HCT116 (cell line): Measurements from ENCODE around the gene CTDNEP1. TPM values are rescaled to one million over a fixed set of nuclear protein-coding genes. Genes with fewer than 3 reads are reported as not detected.
A peak's percentile ranks its signal among the peaks of the same experiment; 100 is the strongest.

ENCODE experiments used
- ATAC-seq: fragments of 200-7000 bp; cut with Tn5 transposase; 2 replicates; pipeline ENCODE4 v1.9.1; 2020; ENCODE audit warnings: mild to moderate bottlenecking, moderate library complexity
- BruUV-seq: library from RNA; stranded (reverse); fragments of 400-500 nt; replicated peaks from 2 replicates; lab custom pipeline; 2021; lab: Mats Ljungman, UMichigan
- CTCF ChIA-PET: fragments of 300-600 bp; sonication (Branson Sonifier 250); formaldehyde crosslinking; loops from one replicate; lab custom pipeline; 2021; ENCODE audit warnings: antibody characterized with exemption; lab: Charles Lee
- POLR2A ChIA-PET: fragments of 300-600, 350-600 bp; sonication (Branson Sonifier 250); formaldehyde crosslinking; loops from one replicate; lab custom pipeline; 2021; ENCODE audit warnings: antibody characterized with exemption; lab: Charles Lee
- RAD21 ChIA-PET, 2 experiments: fragments of 300-600 bp; sonication (Branson Sonifier 250); formaldehyde crosslinking; loops; one replicate each; lab custom pipeline; 2023; ENCODE audit warnings: low total read pairs in 2 of 2; ENCODE audit not compliant: uncharacterized antibody in 2 of 2, unreplicated experiment in 2 of 2, low non-redundant PET in 1 of 2; lab: Charles Lee
- DNase-seq: peaks from one replicate; pipeline ENCODE4 v3.0.0-alpha.2; 2010; ENCODE audit warnings: low read depth, low spot score
- H2AFZ ChIP-seq: fragments of 200-600 bp; shearing (Covaris generic), sonication (generic); 2 replicates; pipeline ENCODE4 v1.6.1; 2017; ENCODE audit warnings: low read depth, mixed run types, mixed read lengths, antibody characterized with exemption, low read length; ENCODE audit not compliant: poor library complexity, severe bottlenecking
- H3K27ac ChIP-seq: 2 replicates; pipeline ENCODE4 v1.5.1; 2012; ENCODE audit warnings: low read depth, low read length
- H3K27me3 ChIP-seq: fragments of 200-600 bp; sonication (generic); 2 replicates; pipeline ENCODE4 v1.6.1; 2016; ENCODE audit warnings: mixed run types, low read length, mixed read lengths; ENCODE audit not compliant: insufficient read depth
- H3K36me3 ChIP-seq, 2 experiments: fragments of 200-500 bp in 1 of 2; fragments of 200-600 bp in 1 of 2; sonication (Bioruptor generic) in 1 of 2; sonication (generic) in 1 of 2; 2 replicates each; pipeline versions ENCODE4 v1.5.1 to v1.6.1; 2014 to 2016; ENCODE audit warnings: low read length in 2 of 2, inconsistent platforms in 1 of 2, mixed read lengths in 1 of 2, mixed run types in 1 of 2; ENCODE audit not compliant: insufficient read depth in 2 of 2, control insufficient read depth in 1 of 2
- H3K4me1 ChIP-seq, 2 experiments: fragments of 200-600 bp in 1 of 2; sonication (generic) in 1 of 2; 2 replicates each; pipeline versions ENCODE4 v1.5.1 to v1.6.1; 2012 to 2017; ENCODE audit warnings: low read length in 2 of 2, inconsistent platforms in 1 of 2, mild to moderate bottlenecking in 1 of 2, mixed read lengths in 1 of 2, mixed run types in 1 of 2, moderate library complexity in 1 of 2; ENCODE audit not compliant: insufficient read depth in 2 of 2, control insufficient read depth in 1 of 2
- H3K4me2 ChIP-seq: fragments of 200-600 bp; sonication (generic); 2 replicates; pipeline ENCODE4 v1.6.1; 2017; ENCODE audit warnings: mixed run types, low read length, mixed read lengths
- H3K4me3 ChIP-seq, 2 experiments: fragments of 200-600 bp in 1 of 2; sonication (generic) in 1 of 2; replicated peaks in 1 of 2; 2 replicates each; pipeline ENCODE4 v1.5.1; 2011 to 2016; ENCODE audit warnings: low read length in 2 of 2, control low read depth in 1 of 2, low read depth in 1 of 2, mild to moderate bottlenecking in 1 of 2, mixed read lengths in 1 of 2, mixed run types in 1 of 2
- H3K79me2 ChIP-seq: fragments of 200-600 bp; sonication (generic); 2 replicates; pipeline ENCODE4 v1.6.1; 2017; ENCODE audit warnings: mild to moderate bottlenecking, mixed run types, low read length, moderate library complexity, mixed read lengths; ENCODE audit not compliant: insufficient read depth
- H3K9ac ChIP-seq: fragments of 200-600 bp; sonication (generic); 2 replicates; pipeline ENCODE4 v1.6.1; 2016; ENCODE audit warnings: low read length, mixed read lengths
- H3K9me2 ChIP-seq: fragments of 200-600 bp; sonication (generic), shearing (Covaris generic); 2 replicates; pipeline ENCODE4 v1.6.1; 2017; ENCODE audit warnings: mixed run types, mild to moderate bottlenecking, moderate library complexity; ENCODE audit not compliant: insufficient read depth
- H3K9me3 ChIP-seq, 2 experiments: fragments of 200-500 bp in 1 of 2; fragments of 200-600 bp in 1 of 2; sonication (Bioruptor generic) in 1 of 2; sonication (generic) in 1 of 2; 2 replicates each; pipeline ENCODE4 v1.6.1; 2014 to 2017; ENCODE audit warnings: low read length in 2 of 2, mixed read lengths in 2 of 2, inconsistent platforms in 1 of 2, low read depth in 1 of 2, mild to moderate bottlenecking in 1 of 2, mixed run types in 1 of 2, moderate library complexity in 1 of 2; ENCODE audit not compliant: control insufficient read depth in 1 of 2, insufficient read depth in 1 of 2
- H4K20me1 ChIP-seq: fragments of 200-600 bp; sonication (generic), shearing (Covaris generic); 2 replicates; pipeline ENCODE4 v1.6.1; 2017; ENCODE audit warnings: mixed run types, mild to moderate bottlenecking, moderate library complexity; ENCODE audit not compliant: insufficient read depth
- CEBPB ChIP-seq: IDR thresholded peaks from 2 replicates; pipeline ENCODE4 v1.6.1; 2012; ENCODE audit warnings: low read depth
- ELF1 ChIP-seq: IDR thresholded peaks from 2 replicates; pipeline ENCODE4 v1.6.1; 2012; ENCODE audit warnings: low read depth, borderline replicate concordance
- EZH2phosphoT487 ChIP-seq: fragments of 200-600 bp; IDR thresholded peaks from 2 replicates; pipeline ENCODE4 v1.6.1; 2018; ENCODE audit warnings: antibody characterized with exemption, borderline replicate concordance
- FOSL1 ChIP-seq: IDR thresholded peaks from 2 replicates; pipeline ENCODE4 v1.6.1; 2012; ENCODE audit warnings: low read depth
- POLR2A ChIP-seq: IDR thresholded peaks from 2 replicates; pipeline ENCODE4 v1.7.0; 2011; ENCODE audit warnings: borderline replicate concordance; ENCODE audit not compliant: insufficient read depth, insufficient read length; ENCODE audit errors: extremely low read depth
- POLR2AphosphoS5 ChIP-seq: IDR thresholded peaks from 2 replicates; pipeline ENCODE4 v1.6.1; 2011; ENCODE audit warnings: mild to moderate bottlenecking, low read depth, low read length, moderate library complexity
- SIN3A ChIP-seq: IDR thresholded peaks from 2 replicates; pipeline ENCODE4 v1.6.1; 2012; ENCODE audit warnings: low read depth
- SP1 ChIP-seq: IDR thresholded peaks from 2 replicates; pipeline ENCODE4 v1.6.1; 2012; ENCODE audit warnings: low read depth
- SRF ChIP-seq: IDR thresholded peaks from 2 replicates; pipeline ENCODE4 v1.6.1; 2012; ENCODE audit warnings: low read depth
- TCF7L2 ChIP-seq: IDR thresholded peaks from 2 replicates; pipeline ENCODE4 v1.7.0; 2011; ENCODE audit warnings: borderline replicate concordance, inconsistent platforms; ENCODE audit not compliant: insufficient read depth, insufficient read length; ENCODE audit errors: extremely low read depth
- YY1 ChIP-seq: IDR thresholded peaks from 2 replicates; pipeline ENCODE4 v1.6.1; 2011; ENCODE audit warnings: low read length, low read depth, moderate library complexity, mild to moderate bottlenecking; ENCODE audit not compliant: insufficient replicate concordance; ENCODE audit errors: extremely low read depth
- intact Hi-C: fragments of 100-400 bp; cut with micrococcal nuclease; formaldehyde crosslinking; loops from 2 replicates; pipeline ENCODE4 v1.10.0; 2022
- total RNA-seq: library from RNA; stranded (reverse); gene quantifications from one replicate; pipeline ENCODE4 v1.2.1, GENCODE V29; 2021; ENCODE audit not compliant: unreplicated experiment
- TF ChIP-seq, protein P1 (sequence below): IDR thresholded peaks from 2 replicates; pipeline ENCODE4 v1.6.1; 2012; ENCODE audit warnings: low read depth
- TF ChIP-seq, protein P2 (sequence below), 3 experiments: fragments of 200-600 bp in 1 of 3; sonication (generic) in 1 of 3; IDR thresholded peaks in 2 of 3; conservative IDR thresholded peaks in 1 of 3; 2 replicates each; pipeline ENCODE4 v1.5.1; 2012 to 2017; ENCODE audit warnings: low read depth in 2 of 3, low read length in 2 of 3, antibody characterized with exemption in 1 of 3, borderline replicate concordance in 1 of 3, control low read depth in 1 of 3, mild to moderate bottlenecking in 1 of 3, mixed read lengths in 1 of 3, mixed run types in 1 of 3, moderate library complexity in 1 of 3; ENCODE audit not compliant: insufficient read depth in 1 of 3
- TF ChIP-seq, protein P3 (sequence below): IDR thresholded peaks from 2 replicates; pipeline ENCODE4 v1.6.1; 2012

Gene CTDNEP1
- total RNA-seq, 1 experiment from 2014 or later, result 143 TPM

DNA sequence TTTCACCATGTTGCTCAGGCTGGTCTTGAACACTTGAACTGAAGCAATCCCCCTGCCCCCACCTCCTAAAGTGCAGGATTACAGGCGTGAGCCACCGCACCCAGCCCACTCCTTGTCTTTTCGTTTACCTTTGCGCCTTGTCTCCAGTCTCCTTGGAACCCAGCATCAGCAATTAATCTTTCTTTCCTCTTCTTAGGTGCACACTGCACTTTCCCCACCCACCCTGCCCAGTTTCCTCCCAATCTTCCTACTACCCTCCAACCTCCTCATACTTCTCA, 12.2 kb upstream of the CTDNEP1 start (continued):
- TF ChIP-seq, protein P1, sequence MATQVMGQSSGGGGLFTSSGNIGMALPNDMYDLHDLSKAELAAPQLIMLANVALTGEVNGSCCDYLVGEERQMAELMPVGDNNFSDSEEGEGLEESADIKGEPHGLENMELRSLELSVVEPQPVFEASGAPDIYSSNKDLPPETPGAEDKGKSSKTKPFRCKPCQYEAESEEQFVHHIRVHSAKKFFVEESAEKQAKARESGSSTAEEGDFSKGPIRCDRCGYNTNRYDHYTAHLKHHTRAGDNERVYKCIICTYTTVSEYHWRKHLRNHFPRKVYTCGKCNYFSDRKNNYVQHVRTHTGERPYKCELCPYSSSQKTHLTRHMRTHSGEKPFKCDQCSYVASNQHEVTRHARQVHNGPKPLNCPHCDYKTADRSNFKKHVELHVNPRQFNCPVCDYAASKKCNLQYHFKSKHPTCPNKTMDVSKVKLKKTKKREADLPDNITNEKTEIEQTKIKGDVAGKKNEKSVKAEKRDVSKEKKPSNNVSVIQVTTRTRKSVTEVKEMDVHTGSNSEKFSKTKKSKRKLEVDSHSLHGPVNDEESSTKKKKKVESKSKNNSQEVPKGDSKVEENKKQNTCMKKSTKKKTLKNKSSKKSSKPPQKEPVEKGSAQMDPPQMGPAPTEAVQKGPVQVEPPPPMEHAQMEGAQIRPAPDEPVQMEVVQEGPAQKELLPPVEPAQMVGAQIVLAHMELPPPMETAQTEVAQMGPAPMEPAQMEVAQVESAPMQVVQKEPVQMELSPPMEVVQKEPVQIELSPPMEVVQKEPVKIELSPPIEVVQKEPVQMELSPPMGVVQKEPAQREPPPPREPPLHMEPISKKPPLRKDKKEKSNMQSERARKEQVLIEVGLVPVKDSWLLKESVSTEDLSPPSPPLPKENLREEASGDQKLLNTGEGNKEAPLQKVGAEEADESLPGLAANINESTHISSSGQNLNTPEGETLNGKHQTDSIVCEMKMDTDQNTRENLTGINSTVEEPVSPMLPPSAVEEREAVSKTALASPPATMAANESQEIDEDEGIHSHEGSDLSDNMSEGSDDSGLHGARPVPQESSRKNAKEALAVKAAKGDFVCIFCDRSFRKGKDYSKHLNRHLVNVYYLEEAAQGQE, result no peak
- TF ChIP-seq SRF, result no peak

DNA sequence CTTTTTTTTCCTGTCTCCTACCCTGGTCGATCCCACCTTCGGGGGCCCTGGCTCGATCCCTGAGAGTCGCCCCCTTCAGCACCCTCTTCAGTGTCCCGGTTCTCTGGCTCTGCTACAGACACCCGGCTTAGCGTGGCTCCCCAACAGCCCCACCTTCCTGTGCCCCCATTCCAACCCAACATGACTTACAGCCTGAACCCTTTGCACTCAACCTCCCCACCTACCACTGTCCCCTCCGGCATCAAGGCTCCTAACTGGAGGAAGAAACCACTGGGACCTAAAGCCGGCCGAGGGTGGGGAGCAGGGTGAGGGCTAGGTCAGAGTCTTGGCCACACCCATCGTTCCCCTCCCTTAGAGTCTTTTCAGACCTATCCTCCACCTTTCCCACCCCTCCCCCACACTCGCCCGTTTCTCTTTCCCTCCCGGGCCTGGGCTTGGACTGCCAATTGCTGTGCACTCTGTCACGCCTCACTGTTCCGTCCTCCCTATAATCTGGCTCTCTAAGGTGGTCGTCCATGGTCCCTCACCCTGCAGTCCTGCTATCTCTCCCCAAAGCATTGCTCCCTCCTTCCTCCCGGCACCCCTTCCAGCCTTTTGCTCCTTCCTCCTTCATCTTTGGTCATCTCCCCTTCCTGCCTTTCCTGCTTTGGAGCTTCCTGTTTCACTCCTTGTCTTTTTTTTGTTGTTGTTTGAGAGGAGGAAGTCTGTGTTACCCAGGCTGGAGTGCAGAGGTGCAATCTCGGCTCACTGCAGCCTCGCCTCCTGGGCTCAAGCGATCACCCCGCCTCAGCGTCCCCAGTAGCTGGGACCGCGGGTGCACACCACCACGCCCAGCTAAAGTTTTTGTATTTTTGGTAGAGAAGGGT, 11.6 kb upstream of the CTDNEP1 start:
- TF ChIP-seq EZH2phosphoT487 (no peak), POLR2AphosphoS5 (peak; percentile 77), ELF1 (no peak), POLR2A (peak; percentile 35), FOSL1 (no peak), YY1 (no peak), SIN3A (peak; percentile 25; the same call in 1 of the 2 replicates), SP1 (peak; percentile 76), CEBPB (no peak), TCF7L2 (no peak)
- TF ChIP-seq, protein P2, sequence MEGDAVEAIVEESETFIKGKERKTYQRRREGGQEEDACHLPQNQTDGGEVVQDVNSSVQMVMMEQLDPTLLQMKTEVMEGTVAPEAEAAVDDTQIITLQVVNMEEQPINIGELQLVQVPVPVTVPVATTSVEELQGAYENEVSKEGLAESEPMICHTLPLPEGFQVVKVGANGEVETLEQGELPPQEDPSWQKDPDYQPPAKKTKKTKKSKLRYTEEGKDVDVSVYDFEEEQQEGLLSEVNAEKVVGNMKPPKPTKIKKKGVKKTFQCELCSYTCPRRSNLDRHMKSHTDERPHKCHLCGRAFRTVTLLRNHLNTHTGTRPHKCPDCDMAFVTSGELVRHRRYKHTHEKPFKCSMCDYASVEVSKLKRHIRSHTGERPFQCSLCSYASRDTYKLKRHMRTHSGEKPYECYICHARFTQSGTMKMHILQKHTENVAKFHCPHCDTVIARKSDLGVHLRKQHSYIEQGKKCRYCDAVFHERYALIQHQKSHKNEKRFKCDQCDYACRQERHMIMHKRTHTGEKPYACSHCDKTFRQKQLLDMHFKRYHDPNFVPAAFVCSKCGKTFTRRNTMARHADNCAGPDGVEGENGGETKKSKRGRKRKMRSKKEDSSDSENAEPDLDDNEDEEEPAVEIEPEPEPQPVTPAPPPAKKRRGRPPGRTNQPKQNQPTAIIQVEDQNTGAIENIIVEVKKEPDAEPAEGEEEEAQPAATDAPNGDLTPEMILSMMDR (IDR thresholded peaks at IDR 0.05 in 2 of 3, conservative IDR thresholded peaks at IDR 0.05 in 1 of 3; ENCODE audit: borderline replicate concordance in 1 of 3, insufficient read depth in 1 of 3, low read depth in 2 of 3, low read length in 2 of 3), result no peak
- TF ChIP-seq, protein P3, sequence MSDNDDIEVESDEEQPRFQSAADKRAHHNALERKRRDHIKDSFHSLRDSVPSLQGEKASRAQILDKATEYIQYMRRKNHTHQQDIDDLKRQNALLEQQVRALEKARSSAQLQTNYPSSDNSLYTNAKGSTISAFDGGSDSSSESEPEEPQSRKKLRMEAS, result peak; percentile 47; the same call in 1 of the 2 replicates
- peak overlapping the region; percentile 94 for H3K27ac ChIP-seq
- intact Hi-C loops, result loop anchor here (1.0 to 10.0 kb wide), 4 partner anchors 11 to 172 kb away; partner anchors contain the start of genes ELP5, FGF11, SLC2A4 and TMEM102
- CTCF ChIA-PET, result interaction anchor here (1.6 to 1.8 kb wide), 2 partner anchors 33 to 42 kb away, joined by 3 to 6 read pairs; no protein-coding TSS in a partner anchor
- H3K4me2 ChIP-seq, result peak overlapping the region; percentile 90
- peak; percentile 79 for DNase-seq
- H3K27me3 ChIP-seq, result no peaks in the 10 kb centered on the region
- no peaks in the 10 kb centered on the region for H3K9me3 ChIP-seq
- H3K4me1 ChIP-seq, result peaks cover 42 to 72% of the 10 kb centered on the region in 2 experiments
- no peak overlapping the region for H2AFZ ChIP-seq
- RAD21 ChIA-PET, result interaction anchor here in 1 of 2 experiments (0.9 kb wide), 1 partner anchor 34 kb away, joined by 3 read pairs; no protein-coding TSS in a partner anchor
- POLR2A ChIA-PET, result interaction anchor here (0.7 to 1.6 kb wide), 4 partner anchors 9 to 227 kb away, joined by 3 to 6 read pairs (median 3); partner anchors contain the start of gene SLC2A4
- H4K20me1 ChIP-seq, result peaks cover 5% of the 10 kb centered on the region; the same call in 1 of the 2 replicates
- H3K9me2 ChIP-seq, result no peaks in the 10 kb centered on the region
- peak; percentile 56 for ATAC-seq
- peak overlapping the region; percentile 99 for H3K9ac ChIP-seq
- H3K79me2 ChIP-seq, result peaks cover 41% of the 10 kb centered on the region
- H3K4me3 ChIP-seq, result peak overlapping the region; percentile 98 to 99
- TSS peak; percentile 70 for BruUV-seq
- H3K36me3 ChIP-seq, result peaks cover 9 to 21% of the 10 kb centered on the region in 2 experiments
